GM18519 (cell line): Measurements from ENCODE around the gene LRIG3.
"Not testable (repeated sequence)": the region's sequence is repeated elsewhere in the genome, so short reads cannot be mapped to it uniquely, and the experiment has no call there.

Experiments
- ATAC-seq: cut with Tn5 transposase; IDR thresholded peaks from one replicate; pipeline ENCODE4 v1.9.1; 2021; ENCODE audit warnings: mild to moderate bottlenecking, moderate library complexity; ENCODE audit not compliant: unreplicated experiment, low FRiP score

The LRIG3 gene

DNA sequence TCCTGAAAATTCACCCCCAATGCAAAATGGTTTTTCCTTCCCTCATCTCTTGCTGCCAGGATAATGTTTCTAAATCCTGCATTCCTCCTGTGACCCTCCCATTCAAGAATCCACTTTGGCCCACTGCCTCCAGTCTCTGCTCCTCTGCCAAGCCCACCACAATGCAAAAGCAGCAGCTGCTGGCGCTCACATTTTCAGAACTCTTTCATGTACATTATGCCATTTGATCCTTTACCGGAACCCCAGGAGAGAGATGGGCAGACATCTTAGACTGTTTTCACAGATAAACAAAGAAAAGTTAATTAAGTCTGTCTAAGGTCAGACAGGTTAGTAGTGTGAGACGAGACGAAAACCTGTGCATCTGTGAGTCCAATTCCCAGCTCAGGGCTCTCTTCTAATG is 12.9 kb downstream of the LRIG3 start:
- ATAC-seq = no peak

DNA sequence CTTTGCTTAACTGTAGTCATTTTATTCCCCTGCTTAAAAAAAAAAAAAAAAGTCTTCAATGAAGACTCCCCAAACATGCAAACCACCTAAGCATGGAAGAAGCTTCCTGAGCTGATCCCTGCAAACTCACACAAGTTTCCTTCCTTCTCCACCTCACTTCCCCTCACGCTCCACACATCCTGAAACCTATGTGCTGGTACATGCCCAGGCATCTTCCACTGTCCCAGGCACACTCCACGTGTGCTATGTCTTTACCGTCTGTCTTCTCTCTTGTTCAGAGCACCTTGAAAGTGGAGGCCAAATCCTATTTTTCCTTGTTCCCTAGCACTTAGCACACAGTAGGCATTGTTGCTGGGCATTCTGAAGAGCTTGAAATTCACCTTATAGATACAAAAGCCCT is 13.4 kb downstream of the LRIG3 start:
- no peak for ATAC-seq

DNA sequence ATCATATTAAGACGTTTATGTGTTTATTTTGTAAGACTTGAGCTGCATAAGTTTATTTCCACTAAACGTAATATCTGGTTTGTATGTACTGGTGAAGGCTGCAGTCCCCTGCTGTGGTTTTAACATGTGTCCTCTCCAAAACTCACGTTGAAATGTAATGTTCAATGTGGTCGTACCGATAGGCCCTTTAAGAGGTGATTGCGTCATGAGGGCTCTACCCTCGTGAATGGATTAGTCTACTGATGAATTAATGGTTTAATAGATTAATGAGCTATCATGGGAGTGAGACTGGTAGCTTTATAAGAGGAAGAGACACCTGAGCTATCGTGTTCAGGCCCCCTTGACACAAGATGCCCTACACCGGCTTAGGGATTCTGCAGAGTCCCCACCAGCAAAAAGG is 14.9 kb downstream of the LRIG3 start:
- no peak for ATAC-seq

DNA sequence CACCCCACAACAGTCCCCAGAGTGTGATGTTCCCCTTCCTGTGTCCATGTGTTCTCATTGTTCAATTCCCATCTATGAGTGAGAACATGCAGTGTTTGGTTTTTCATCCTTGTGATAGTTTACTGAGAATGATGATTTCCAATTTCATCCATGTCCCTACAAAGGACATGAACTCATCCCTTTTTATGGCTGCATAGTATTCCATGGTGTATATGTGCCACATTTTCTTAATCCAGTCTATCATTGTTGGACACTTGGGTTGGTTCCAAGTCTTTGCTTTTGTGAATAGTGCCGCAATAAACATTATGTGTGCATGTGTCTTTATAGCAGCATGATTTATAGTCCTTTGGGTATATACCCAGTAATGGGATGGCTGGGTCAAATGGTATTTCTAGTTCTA is 17.6 kb downstream of the LRIG3 start:
- not testable (repeated sequence) for ATAC-seq

DNA sequence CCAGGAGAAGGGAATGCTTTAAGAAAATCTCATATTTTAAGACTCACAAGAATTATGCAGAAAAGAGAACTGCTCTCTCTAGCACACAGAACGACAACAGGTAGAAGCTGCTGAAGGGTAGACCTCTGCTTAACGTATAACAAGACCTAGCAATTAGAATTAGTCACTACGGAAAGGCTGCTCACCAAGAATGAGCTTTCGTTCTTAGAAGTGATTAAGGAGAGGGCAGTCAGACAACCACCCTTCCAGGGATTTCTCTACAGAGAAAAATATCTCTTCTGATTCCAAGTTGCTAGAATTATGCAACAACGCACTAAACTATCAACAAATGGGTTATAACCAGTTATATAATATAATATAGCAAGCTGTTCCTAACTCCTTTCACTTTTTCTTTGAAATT is 18.6 kb downstream of the LRIG3 start:
- no peak for ATAC-seq

DNA sequence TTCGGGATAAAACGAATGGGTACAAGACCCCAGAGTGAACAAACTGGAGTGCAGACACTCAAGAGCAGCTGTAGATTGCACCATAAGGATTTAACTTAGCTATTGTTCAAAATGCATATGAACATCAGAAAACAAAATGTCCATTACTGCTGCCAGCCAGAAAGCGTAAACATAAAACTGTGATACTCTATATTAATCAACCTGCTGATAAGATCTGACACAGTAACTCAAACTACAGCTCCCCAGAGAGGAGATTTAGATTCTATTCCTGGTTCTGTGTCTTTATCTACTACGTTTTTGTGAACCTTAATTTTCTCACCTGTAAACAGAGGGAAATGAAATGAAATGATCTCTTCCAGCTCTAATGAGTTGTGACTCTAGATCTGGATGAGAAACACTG is 22.3 kb downstream of the LRIG3 start:
- no peak for ATAC-seq

DNA sequence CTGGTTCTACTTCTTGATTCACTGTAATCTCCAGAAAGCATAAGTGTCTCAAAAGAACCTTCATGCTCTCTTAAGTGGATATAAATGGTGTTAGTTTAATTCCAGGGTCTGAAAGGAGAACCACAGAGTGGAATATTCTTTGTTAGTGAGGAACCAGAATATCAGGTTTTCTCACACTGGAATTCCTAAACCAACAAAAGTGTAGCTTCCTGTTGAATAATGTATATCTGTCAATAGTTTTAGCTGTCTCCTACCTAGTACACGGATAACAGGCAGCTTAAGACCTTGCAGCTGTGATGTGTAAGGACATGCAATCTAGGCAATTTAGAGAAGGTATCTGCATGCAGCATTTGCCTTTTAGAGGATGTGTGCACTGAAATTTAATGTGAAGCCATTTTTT is 24.0 kb downstream of the LRIG3 start:
- ATAC-seq = no peak

DNA sequence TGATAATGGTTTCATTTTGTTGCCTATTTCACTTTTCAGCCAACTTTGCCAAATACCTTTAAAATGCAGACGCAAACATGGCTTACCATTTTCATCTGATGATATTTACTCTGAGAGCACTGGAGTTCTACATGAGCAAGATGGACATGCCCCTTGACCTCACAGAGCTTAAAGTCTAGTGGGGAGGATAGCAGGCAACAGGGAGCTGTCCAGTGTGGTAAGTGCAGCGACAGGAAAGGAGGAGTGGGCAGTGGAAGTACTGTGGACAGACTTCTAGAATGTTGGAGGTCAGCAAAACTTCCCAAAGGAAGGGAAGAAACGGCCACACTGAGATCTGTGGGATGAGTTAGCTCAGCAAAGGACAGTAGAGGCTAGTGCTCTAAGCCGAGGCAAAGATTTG is 25.3 kb downstream of the LRIG3 start:
- ATAC-seq = no peak

DNA sequence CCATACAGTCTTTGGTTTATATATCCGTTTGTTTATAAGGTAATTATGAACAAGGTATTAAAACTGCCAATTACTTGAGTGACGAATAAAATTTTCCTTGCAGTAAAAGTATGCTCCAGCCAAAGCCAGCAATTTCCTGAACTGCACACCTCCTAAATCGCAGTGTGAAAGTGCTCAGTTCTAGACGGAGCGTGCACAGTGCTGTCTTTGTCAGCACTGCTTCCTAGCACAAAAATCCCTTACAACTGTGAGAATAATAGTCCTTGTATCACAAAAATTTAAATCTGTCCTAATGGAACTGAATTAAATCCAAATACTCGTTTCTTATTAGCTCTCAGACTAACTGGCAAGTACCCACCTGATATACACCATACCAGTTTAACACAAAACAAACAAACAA is 26.3 kb downstream of the LRIG3 start:
- ATAC-seq = no peak

DNA sequence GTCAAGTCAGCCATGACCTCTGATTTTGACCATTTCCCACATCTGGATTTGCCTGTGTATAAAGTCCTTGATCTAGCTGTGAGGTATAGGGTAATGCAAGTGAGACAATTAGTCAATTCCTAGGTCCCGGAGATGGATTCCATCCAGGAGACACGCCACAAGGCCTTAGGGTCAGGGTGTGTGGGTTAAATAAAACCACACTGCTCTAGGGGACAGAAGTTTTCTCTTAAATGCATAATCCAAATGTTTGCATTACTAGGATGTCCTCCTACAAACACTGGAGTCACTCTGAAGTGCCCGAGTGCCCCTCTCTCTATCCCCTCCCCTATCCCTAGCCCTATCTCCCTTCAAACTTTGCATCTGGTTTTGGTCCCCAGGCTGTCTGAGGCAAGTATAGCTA is 26.8 kb downstream of the LRIG3 start:
- ATAC-seq = no peak

DNA sequence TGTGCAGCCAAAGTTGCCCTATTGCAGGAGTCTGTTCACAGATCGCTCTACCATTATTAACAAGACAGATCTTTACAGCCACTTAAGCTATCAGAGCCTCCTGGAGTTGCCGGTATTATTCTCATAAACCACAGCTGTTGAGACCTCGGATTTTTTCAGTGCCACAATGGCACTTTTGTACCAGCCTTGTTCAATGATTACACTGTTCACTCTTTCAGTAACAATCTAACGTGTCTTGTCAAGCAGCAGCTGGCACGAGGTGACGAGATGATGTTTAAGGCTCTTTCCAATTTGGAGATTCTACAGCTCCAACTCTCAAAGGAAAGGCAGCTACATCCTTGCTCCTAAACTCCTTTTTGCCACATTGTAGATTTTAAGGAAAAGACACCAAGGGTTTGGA is 30.7 kb downstream of the LRIG3 start:
- no peak for ATAC-seq

DNA sequence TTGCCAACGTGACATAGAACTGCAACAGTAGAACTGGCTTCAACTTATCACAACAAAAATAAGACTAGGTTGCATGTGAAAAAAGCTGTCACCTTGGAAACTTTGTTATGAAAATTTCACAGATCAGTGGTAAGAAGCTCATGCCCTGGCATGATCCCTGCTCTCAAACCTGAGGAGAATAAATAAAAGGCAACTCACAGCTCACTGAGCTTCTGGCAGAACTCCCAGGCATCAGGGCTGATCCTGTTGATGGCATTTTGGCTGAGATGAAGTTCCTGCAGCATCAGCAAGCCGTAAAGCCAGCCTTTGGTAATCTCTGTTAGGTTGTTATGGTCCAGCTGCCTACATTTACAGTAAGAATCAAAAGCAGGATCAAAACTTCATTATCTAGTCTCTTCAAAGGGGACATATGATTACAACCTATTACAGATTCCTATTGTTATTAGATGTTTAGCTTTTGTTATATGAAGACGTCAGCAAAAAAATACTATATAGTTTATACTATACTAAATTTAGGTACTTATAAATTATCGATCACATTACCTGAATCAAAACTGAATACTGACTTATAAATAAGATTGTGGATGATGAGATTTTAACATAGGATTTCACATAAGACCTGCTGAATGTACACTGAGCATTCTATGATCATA is 32.0 kb downstream of the LRIG3 start:
- no peak for ATAC-seq

DNA sequence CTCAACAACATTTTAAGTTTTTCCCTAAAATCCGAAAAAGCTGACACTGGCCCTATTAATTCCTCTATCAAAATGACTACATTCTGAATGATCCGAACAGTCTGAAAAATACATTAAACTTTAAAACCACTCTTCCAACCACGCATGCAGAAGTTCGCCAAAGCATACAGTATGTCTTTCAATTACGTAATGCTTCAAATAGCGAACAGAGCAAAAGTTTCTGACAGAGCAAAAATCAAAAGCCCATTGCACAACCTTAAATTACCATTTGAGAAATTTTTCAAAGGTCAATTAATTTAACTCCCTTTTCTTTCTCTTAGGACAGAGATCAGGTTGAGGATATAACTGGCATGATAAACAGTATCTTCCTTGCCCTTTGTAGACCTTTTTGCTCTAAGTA is 33.2 kb downstream of the LRIG3 start:
- no peak for ATAC-seq

DNA sequence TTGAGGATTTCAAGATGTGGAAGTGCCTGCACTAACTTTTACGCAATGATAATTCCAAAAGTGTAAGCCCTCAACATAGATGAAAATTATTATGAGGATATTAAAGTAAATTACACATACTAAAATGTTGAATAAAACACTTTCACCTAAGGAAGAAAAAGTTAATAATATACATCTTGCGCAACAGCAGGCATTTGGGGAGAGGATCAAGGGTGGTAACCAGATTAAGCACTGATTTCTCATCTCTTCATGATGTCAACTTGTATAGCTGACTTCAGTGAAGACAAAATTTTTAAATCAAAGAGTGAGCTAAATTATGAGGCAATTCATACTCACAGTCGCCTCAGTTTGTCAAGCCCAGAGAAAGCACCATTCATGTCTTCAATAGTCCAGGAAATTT is 33.8 kb downstream of the LRIG3 start:
- no peak for ATAC-seq

DNA sequence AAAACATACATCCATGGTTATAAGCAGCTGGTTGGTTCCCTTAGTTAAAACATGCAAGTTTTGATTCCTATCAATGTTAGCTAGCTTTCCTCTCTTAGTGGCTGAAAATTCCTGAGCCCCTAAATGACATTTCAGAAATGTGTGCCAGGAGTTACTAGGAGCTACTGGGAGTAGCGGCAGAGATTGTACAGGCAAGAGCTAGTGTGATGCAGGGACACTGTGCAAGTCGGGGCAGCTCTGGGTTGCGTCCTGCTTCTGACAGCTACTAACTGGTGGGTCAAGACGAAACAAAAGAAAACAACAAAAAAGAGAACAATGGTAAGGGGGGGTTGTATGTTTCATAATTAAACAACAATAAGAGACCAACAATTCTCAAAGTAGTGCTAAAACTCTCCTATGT is 35.4 kb downstream of the LRIG3 start:
- no peak for ATAC-seq

DNA sequence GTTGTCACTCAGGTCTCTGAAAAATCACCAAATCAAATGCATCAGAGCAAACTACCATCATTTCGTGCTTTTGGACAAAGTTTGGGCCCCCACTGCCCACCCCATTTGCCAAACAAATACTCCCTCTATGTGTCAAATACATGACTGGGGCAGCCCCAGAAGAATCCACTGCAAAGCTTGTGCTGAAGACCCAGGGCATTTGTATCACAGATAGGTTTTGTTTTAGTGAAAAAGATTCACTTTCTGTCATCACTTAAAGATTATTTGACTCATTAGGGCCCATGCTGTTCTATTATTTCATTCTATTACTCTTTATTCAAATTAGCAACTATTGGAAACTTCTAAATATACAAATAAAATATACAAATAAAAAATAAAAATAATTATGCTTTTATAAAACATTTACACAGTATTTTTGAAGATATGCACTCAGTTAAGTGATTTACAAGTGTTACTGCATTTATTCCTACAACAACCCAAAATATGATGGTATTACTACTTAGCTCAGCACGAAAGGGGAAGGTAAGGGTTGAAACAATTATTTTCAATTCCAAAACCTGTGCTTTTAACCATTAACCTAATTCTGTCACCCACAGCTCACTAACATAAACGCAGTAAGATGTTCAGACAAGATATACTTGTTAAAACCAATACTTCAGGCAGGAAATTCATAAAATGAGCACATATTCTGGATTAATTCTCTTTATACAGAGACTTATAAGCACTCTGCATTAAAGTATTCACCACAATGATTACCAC is 36.5 kb downstream of the LRIG3 start:
- no peak for ATAC-seq

DNA sequence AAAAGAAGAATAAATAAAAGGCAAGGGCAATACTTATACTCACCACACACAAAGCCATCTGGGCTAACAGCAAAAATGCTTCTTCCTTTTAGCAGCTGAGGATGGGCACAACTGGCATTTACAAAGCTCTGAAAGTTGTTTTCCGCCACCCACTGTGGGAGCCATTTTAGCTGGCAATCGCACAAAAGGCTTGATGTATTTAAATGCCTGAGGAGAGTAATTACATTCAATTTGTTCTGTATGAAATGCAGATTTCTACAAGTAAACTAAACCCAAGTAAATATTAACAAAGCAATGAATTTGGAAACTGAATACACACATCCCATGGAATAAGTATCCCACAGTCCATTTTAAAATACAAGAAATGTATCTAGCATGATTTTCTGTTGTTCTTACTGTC is 37.5 kb downstream of the LRIG3 start:
- no peak for ATAC-seq

DNA sequence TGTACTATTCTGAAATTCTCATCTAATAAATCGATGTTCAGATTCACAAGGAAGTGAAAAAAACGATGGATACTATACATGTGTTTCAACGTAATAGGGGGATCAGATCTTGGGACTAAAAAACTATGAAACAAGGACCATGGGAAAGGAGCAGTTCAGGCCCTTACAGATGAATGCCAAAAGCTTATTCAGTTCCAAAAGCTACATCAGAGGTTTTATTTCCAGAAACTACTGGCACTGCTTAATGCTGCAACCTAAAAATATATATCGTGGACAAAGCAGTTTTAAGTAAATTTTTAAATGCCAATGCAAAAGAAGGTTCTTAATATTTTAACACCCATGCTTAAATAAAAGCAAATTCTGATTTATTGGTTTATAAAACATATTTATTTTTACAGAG is 38.5 kb downstream of the LRIG3 start:
- ATAC-seq = no peak

DNA sequence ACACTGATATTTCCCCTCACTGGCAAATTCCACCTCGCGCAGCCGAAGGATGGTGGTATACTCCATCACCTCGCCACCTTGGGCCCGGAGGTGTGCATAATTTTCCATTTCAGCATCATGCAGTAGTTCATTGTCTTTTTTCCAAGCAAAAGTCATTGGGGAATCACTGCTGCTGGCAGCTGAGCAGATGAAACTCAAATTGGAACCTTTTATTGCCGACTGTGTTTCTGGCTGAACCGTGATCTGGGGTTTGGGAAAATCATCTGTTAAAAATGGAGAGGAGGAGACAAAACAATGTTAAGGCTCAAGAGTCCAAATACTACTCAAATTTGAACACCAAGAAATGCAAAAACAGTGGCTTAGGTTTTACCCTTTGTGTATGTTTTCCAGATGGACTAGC is 39.7 kb downstream of the LRIG3 start:
- no peak for ATAC-seq

DNA sequence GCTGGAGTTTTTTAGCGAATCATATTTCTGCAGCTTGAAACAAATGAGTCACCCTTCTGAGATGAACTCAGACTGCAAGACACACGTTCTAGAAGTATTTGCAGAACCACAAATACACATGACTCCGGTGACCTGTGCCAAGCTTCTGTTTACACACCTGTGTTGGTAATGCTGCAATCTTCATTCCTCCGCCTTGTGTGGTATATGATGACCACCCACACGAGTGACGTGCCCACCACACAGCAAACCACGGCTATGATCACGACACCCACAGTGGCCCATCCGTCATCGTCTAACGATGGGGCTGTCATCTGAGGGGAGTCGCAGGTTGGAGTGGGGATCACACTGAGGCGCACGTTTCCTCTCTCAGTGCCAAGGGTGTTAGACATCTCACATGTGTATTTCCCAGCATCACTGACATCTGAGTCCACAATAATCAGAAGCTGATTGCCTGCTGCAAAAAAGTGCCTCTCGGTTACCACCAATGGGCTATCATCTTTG is 43.0 kb downstream of the LRIG3 start:
- no peak for ATAC-seq

DNA sequence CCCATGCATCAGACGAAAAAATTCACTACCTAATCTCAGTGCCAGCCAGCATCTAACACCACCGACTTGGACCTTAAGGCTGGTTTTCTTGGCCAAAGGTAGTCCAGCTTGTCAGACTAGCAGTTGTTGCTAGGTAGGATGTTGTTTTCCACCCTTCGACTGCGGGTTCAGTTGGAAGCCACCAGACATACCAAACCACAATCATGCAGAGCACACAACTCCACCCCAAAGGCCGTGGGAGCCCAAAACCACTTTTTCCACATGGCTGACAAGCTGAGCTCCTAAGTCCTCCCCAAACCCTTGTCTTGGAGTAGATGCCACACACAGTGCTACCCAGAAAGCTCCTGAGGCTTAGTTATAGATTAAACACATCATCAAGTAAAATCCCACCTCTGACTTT is 46.8 kb downstream of the LRIG3 start:
- ATAC-seq = no peak

DNA sequence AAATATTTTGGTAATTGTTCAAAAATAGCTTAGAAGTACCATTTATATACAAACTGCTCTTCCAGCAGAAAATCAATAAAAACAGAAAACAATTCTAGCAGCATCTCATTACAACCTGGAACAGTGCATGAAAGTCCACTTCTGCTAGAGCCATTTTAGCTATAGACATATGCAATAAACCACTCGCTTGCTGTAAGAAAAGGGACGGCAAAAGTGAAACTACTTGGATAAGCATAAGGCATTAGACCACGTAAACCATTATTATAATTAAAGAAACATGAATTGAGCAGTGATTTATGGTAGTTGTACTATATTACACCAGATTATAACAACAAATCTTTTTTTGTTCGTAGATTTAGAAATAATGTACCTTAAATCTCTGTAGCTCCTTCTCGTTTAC is 48.7 kb downstream of the LRIG3 start:
- no peak for ATAC-seq
